Measurements from ENCODE around the gene POLR2H. TPM values are rescaled to one million over a fixed set of nuclear protein-coding genes. Genes with fewer than 3 reads are reported as not detected.

The POLR2H gene
- polyA plus RNA-seq, 1 of the 3 experiments (the other 2 are of a cell fraction), result 206 TPM

DNA sequence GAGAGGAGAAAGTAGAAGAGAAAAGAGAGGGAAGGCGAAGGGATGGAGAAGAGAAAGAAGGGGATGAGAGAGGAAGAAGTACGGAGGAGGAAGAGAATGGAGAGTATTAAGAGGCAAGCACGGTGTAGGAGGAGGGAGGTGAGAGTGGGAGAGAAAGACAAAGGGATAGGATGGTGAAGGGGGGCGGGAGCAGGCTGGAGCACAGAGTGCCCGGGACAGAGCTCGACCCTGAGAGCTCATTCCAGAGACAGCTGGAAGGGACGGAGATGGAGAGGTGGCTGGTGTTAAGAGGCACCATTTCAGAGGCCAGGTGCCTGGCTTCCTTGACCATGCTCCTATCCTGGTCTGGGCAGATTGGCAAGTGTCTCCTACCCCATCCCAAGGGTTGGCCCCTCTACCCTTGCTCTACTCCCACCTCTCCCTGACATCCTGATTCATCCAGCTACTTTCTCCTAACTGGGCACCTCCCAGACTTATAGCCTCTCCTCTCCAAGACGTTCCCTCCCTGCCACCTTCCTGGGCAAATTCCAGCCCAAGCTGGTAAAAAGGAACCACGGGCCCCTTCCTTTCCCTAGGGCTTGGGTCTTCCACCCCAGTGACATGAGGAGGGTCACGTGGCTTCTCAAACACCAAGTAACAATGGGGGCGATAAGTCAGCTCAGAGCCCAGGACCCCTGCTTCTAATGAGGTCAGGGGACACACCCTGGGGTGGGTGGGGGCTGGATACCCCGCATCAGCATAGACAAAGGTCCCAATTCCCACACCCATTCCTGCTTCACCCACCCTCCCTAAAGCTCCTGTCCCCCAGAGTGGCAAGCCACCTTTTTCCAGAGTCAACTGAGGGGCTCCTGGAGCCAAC, 1.2 kb upstream of the POLR2H start:
- H3K36me3 ChIP-seq (replicated peaks in 1 of 2; ENCODE audit: control insufficient read depth in 1 of 2, insufficient read depth in 2 of 2, low read length in 1 of 2), result peaks cover 13 to 23% of the 10 kb centered on the region in 2 experiments
- no peaks in the 10 kb centered on the region for H3K9me2 ChIP-seq
- CTCF ChIA-PET, result interaction anchor here (0.7 to 1.5 kb wide), 10 partner anchors 9 to 186 kb away, joined by 3 to 6 read pairs (median 3); partner anchors contain the start of gene EEF1AKMT4
- POLR2A ChIA-PET, result interaction anchor here (1.0 to 2.7 kb wide), 3 partner anchors 13 to 23 kb away, joined by 3 to 11 read pairs (median 3); partner anchors contain the start of gene FAM131A
- no peaks in the 10 kb centered on the region for H3K9me3 ChIP-seq
- peak overlapping the region; percentile 77; the same call in 1 of the 2 replicates for H2AFZ ChIP-seq (ENCODE audit: low read depth)
- TF ChIP-seq NFIC (IDR thresholded peaks at IDR 0.05; ENCODE audit: borderline replicate concordance) (no peak), GATA2 (CRISPR knock-in tag; IDR thresholded peaks at IDR 0.05) (no peak), FOSL2 (IDR thresholded peaks at IDR 0.05; ENCODE audit: borderline replicate concordance, low read depth) (no peak), EZH2phosphoT487 (IDR thresholded peaks at IDR 0.05; ENCODE audit: borderline replicate concordance, low read depth) (no peak), RXRA (IDR thresholded peaks at IDR 0.05; ENCODE audit: borderline replicate concordance, low read depth) (no peak), RFX5 (IDR thresholded peaks at IDR 0.05; ENCODE audit: low read length) (no peak), FOXJ3 (CRISPR knock-in tag; IDR thresholded peaks at IDR 0.05) (no peak), ELF1 (IDR thresholded peaks at IDR 0.05) (no peak), POLR2AphosphoS5 (IDR thresholded peaks at IDR 0.05; ENCODE audit: low read depth, low read length) (no peak), RCOR1 (IDR thresholded peaks at IDR 0.05; ENCODE audit: low read length) (no peak), TCF12 (IDR thresholded peaks at IDR 0.05) (no peak), MXI1 (IDR thresholded peaks at IDR 0.05; ENCODE audit: low read depth, low read length) (no peak), YY1 (IDR thresholded peaks at IDR 0.05; ENCODE audit: low read depth) (no peak), SIN3A (IDR thresholded peaks at IDR 0.05; ENCODE audit: borderline replicate concordance, low read depth, low read length) (no peak), FOXM1 (IDR thresholded peaks at IDR 0.05; ENCODE audit: low read depth) (no peak)
- TF ChIP-seq, protein P1, sequence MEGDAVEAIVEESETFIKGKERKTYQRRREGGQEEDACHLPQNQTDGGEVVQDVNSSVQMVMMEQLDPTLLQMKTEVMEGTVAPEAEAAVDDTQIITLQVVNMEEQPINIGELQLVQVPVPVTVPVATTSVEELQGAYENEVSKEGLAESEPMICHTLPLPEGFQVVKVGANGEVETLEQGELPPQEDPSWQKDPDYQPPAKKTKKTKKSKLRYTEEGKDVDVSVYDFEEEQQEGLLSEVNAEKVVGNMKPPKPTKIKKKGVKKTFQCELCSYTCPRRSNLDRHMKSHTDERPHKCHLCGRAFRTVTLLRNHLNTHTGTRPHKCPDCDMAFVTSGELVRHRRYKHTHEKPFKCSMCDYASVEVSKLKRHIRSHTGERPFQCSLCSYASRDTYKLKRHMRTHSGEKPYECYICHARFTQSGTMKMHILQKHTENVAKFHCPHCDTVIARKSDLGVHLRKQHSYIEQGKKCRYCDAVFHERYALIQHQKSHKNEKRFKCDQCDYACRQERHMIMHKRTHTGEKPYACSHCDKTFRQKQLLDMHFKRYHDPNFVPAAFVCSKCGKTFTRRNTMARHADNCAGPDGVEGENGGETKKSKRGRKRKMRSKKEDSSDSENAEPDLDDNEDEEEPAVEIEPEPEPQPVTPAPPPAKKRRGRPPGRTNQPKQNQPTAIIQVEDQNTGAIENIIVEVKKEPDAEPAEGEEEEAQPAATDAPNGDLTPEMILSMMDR (IDR thresholded peaks at IDR 0.05), result no peak
- TF ChIP-seq, protein P2, sequence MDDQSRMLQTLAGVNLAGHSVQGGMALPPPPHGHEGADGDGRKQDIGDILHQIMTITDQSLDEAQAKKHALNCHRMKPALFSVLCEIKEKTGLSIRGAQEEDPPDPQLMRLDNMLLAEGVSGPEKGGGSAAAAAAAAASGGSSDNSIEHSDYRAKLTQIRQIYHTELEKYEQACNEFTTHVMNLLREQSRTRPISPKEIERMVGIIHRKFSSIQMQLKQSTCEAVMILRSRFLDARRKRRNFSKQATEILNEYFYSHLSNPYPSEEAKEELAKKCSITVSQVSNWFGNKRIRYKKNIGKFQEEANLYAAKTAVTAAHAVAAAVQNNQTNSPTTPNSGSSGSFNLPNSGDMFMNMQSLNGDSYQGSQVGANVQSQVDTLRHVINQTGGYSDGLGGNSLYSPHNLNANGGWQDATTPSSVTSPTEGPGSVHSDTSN (IDR thresholded peaks at IDR 0.05), result no peak
- TF ChIP-seq, protein P3, sequence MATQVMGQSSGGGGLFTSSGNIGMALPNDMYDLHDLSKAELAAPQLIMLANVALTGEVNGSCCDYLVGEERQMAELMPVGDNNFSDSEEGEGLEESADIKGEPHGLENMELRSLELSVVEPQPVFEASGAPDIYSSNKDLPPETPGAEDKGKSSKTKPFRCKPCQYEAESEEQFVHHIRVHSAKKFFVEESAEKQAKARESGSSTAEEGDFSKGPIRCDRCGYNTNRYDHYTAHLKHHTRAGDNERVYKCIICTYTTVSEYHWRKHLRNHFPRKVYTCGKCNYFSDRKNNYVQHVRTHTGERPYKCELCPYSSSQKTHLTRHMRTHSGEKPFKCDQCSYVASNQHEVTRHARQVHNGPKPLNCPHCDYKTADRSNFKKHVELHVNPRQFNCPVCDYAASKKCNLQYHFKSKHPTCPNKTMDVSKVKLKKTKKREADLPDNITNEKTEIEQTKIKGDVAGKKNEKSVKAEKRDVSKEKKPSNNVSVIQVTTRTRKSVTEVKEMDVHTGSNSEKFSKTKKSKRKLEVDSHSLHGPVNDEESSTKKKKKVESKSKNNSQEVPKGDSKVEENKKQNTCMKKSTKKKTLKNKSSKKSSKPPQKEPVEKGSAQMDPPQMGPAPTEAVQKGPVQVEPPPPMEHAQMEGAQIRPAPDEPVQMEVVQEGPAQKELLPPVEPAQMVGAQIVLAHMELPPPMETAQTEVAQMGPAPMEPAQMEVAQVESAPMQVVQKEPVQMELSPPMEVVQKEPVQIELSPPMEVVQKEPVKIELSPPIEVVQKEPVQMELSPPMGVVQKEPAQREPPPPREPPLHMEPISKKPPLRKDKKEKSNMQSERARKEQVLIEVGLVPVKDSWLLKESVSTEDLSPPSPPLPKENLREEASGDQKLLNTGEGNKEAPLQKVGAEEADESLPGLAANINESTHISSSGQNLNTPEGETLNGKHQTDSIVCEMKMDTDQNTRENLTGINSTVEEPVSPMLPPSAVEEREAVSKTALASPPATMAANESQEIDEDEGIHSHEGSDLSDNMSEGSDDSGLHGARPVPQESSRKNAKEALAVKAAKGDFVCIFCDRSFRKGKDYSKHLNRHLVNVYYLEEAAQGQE (IDR thresholded peaks at IDR 0.05; ENCODE audit: low read depth, low read length), result no peak
- H4K20me1 ChIP-seq (ENCODE audit: insufficient read depth), result peaks cover 15% of the 10 kb centered on the region; the same call in 1 of the 2 replicates
- H3K27me3 ChIP-seq (ENCODE audit: insufficient read depth), result no peaks in the 10 kb centered on the region
- H3K79me2 ChIP-seq (ENCODE audit: insufficient read depth), result peaks cover 38% of the 10 kb centered on the region
- H3K4me2 ChIP-seq, result peak overlapping the region; percentile 92
- no peak for DNase-seq
- peak overlapping the region; percentile 99 for H3K9ac ChIP-seq
- H3K4me1 ChIP-seq (ENCODE audit: control insufficient read depth in 1 of 2, insufficient read depth in 2 of 2, low read depth in 1 of 2, low read length in 1 of 2), result peaks cover 11 to 19% of the 10 kb centered on the region in 2 experiments; a peak in 2 of 4 replicates
- H3K27ac ChIP-seq (ENCODE audit: low read depth in 2 of 2, low read length in 1 of 2), result no peak overlapping the region
- peaks cover 10% of the 10 kb centered on the region for H3F3A ChIP-seq (replicated peaks; ENCODE audit: insufficient read depth)
- H3K4me3 ChIP-seq (ENCODE audit: low read depth in 2 of 2, low read length in 1 of 2), result peak overlapping the region; percentile 91 to 96
- WGBS (ENCODE audit: low lambda C conversion rate), result 92% methylated on average over 11 of the region's 12 CpGs

All from SK-N-SH (cell line).